GM19452 (cell line): ENCODE measurements around the gene SEMA6C.

Source experiments
- ATAC-seq: cut with Tn5 transposase; IDR thresholded peaks from one replicate; pipeline ENCODE4 v1.9.1; 2021; ENCODE audit not compliant: unreplicated experiment

The SEMA6C gene

DNA sequence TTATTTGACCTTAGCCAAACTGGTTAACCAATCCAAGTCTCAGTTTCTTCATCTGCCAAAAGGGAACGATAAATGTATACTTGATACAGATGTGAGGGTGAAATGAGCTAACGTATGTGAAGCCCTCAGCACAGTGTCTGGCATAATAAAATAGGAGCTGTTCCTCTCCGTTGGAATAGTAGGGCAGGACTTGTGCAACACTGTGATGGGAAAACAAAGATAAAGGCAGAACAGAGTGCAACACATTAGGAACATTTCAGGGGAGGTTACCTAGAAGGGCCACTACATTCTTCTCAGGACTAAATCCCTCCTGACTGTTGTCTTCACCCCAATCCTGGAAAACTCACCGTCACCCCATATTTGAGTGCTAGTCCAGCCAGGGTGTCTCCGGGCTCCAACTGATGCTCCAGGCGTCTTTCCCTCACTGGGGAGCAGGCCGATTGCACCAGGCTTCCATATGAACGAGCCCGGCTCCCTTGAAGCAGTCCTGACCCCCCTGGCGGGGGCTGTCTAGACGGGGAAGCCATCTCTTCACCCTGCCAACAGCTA lies 18.4 kb upstream of the SEMA6C start:
- ATAC-seq = no peak

GRCh38 chr1:151159373-151159772 lies 12.9 kb upstream of the SEMA6C start:
- no peak for ATAC-seq

GRCh38 chr1:151158751-151159251 lies 12.4 kb upstream of the SEMA6C start:
- ATAC-seq = no peak

- no peak for ATAC-seq
These were observed 11.9 kb upstream of the SEMA6C start for GRCh38 chr1:151158326-151158725.

- no peak for ATAC-seq
These were observed 10.7 kb upstream of the SEMA6C start for GRCh38 chr1:151157067-151157531.

- ATAC-seq = peak; percentile 73
These were observed 10.0 kb upstream of the SEMA6C start, which contains the start of gene TNFAIP8L2 for GRCh38 chr1:151156515-151156819. TSS of gene TNFAIP8L2 (plus strand) at chr1:151156649. CDS start at chr1:151158698, 2,049 bp downstream.

DNA sequence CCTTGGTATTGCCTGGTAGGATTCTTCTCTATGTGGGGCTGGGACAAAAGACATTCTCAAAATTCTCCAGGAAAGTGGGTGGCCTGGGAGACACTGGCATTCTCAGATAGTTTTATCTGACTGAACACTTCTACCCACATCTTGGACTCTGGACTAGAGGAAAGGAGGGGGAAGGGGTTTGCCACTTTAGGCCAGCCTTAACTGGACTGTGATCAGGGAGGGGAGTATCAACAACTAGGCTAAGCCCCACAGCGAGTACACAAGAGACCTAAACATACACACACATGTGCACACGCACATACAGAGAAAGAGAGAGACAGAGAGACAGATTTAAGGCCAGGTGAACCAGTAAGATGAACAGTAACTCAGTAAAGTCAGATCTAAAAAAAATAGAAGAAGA lies 1.2 kb upstream of the SEMA6C start:
- no peak for ATAC-seq

DNA sequence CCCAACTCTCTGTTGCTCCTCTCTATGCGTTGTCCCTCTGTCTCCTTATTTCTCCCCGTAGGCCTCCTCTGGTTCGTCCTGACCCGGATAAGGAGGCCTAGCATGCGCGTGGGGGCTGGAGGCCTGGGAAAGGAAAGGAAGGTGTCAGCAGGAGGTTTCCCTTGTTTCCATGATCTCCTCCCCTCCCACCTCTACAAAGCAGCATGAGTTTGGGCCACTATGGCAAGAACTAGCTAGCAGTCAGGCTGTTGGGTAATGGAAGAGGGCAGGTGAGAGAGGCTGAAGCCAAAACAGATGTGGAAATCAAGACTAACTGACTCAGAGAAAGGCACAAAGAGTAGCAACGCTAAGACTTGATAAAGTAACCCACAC lies 687 bp upstream of the SEMA6C start:
- no peak for ATAC-seq

- no peak for ATAC-seq
These were observed 389 bp downstream of the SEMA6C start for GRCh38 chr1:151146072-151146411.

DNA sequence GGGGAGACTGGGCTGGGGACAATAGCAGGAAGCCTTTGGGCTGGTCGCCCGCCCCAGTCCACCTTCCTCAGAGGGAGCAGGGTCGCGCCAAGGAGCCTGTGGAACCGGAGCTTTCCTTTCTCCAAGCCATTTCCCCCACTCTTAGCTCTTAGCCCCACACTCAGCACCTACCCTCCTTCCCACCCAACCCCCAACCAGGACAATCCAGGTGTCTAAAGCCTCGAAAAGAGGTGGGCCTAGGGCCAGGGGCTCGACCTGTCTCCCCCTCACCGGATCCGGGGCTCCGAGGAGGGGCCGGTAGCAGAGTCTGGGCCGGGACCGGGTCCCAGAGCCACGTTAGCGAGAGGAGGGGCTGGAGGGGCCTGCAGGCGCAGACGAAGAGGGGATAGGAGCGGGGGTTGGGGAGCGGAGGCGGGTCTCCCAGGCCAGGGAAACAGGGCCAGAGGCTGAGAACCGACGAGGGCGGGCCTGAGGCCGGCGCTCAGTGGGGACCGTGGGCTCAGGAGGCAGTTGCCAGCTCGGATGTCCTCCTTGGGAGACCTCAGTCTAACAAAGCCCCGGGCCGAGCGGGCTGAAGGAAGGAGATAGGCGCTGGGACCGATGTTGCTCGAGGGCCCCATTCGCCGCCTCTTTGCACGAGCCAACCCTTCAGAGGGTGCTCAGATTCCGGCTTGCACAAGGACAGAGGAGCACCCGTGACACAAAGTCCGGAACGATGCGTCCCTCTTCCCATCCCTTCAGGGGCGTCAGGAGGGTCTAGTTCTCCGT lies 943 bp downstream of the SEMA6C start:
- ATAC-seq = no peak

GRCh38 chr1:151144474-151145303 lies 1.7 kb downstream of the SEMA6C start:
- ATAC-seq = no peak

- no peak for ATAC-seq
These were observed 2.4 kb downstream of the SEMA6C start for GRCh38 chr1:151143986-151144385.

DNA sequence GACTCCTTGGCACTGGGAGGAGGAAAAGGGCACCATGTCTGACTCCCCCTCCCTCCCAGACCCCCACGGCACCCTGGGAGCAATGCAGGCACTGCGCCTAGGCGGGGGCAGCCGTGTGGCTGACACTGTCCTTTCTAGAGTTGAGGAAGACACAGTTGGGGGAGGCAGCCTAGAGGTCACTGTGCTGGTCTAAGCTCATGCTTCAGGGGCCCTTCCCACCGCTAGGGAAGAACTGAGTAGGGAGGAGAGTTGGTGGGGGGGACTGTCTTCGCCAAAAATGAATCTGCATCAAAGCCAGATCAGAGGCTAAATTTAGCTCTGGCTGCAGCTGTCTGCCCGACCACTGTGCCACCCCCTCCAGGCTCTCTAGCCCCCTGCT lies 3.4 kb downstream of the SEMA6C start:
- no peak for ATAC-seq

- no peak for ATAC-seq
These were observed 3.9 kb downstream of the SEMA6C start for GRCh38 chr1:151142411-151143056.

- no peak for ATAC-seq
These were observed 8.6 kb downstream of the SEMA6C start for GRCh38 chr1:151137789-151138188.

GRCh38 chr1:151135433-151136385 lies 10.7 kb downstream of the SEMA6C start:
- no peak for ATAC-seq

GRCh38 chr1:151134991-151135390 lies 11.4 kb downstream of the SEMA6C start:
- no peak for ATAC-seq

DNA sequence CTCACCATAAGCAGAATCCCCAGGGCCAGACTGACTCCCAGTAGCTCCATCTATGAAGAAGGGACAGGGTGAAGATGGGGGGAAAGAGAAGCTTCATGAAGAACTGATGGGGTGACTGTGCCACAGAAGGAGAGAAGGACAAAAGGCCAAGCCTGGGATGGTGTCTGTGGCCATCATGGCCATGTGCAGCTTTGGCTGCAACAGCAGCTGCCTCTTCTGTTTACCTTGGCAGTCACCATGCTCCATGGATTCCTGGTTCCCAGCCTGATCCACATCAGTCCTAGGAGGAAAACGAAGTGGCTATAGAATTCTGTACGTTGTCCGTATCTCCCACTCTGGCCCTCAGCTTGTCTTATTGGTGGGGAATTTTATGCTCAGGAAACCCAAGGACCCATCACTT lies 12.0 kb downstream of the SEMA6C start:
- no peak for ATAC-seq

DNA sequence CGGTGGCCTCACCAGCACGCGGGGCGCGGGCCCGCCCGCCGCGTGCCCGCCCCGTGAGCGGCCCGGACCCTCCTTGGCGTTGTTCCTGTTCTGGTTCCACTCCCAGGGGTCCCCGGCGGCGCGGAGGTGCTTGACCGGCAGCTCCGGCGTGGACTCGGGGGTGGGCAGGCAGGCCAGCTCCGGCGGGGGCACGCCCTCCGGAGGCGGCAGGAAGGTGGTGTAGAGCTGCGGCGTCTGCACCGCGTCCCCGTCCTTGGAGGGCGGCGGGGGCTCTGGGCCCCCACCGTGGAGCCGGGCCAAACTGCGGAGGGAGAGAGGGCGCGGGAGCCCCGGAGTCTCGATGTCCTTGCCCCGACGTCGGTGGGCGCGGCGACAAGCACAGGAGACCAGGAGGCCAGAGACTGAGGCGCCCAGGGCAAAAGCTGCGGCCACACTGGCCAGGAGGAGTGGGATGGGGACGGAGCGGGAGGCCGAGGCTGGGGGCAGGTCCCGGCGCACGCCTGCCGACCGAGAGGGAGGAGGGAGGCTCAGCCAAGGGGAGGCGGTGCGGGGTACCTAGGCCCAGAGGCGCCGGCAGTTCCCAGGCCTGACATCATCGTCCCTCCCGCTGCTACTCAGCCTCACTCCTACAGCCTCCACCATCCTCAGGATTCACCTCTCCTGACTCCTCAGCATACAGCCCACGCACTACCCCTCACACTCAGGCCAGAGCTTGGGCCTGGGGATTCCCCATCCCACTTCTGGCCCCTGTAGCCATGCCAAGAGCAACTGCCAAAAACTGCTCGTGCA lies 13.2 kb downstream of the SEMA6C start:
- ATAC-seq = no peak
